Fibroblast of upper back skin (primary cell): ENCODE measurements around the gene ALDH2.
"Not testable (repeated sequence)": the region's sequence is repeated elsewhere in the genome, so short reads cannot be mapped to it uniquely, and the experiment has no call there.

ENCODE experiments used
- DNase-seq: peaks from one replicate; pipeline ENCODE4 v3.0.0-alpha.2; 2013

Gene ALDH2

DNA sequence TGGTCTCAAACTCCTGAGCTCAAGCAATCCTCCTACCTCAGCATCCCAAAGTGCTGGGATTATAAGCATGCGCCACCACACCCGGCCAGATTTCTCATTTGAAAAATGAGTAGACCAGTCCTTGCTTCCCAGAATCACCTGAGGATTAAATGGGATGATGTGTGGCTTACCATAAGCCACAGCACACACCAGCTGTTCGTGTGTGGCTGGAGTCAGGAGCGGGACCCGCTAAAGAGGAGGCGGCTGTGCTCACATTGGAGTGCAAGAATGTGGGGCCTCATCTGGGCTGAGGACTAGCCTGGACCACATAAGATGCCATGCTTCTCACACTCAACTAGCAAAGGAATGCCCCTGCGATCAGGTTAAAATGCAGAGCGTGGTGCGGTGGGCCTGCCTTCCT is 6.7 kb upstream of the ALDH2 start:
- DNase-seq: no peak

DNA sequence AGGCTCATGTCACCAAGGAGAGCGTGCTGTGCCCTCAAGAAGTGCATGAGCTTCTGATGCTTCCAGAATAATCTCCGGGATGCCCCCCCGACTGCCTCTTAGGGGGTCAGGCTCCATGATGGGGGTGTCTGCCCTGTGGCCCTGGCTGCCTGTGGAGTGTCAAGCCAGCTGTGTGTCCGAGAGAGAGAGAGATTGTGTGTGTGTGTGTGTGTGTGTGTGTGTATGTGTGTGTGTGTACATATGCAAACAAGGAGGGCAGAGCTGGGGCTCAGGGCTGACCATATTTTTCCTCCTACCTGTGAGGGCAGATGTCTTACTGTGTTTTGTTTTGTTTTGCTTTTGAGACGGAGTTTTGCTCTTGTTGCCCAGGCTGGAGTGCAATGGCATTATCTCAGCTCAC is 5.6 kb upstream of the ALDH2 start:
- DNase-seq: no peak

DNA sequence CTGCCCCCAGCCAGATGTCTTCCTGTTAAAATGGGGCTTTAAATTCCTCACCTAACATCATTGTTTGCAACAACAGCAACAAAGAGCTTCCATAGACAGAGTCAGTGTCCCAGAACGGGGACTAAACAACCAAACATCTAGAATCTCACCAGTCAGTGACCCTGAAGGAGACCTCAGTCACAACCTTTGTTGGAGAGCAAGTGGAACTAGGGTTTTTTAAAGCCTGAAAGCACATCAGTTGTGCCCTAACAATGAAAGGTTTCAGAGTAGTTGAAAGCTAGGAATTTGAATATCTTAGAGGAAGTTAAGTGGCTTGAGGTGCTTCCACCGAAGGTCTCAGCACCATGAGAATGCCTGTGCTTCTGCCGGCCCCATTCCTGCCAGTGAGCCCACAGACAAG is 5.0 kb upstream of the ALDH2 start:
- no peak for DNase-seq

DNA sequence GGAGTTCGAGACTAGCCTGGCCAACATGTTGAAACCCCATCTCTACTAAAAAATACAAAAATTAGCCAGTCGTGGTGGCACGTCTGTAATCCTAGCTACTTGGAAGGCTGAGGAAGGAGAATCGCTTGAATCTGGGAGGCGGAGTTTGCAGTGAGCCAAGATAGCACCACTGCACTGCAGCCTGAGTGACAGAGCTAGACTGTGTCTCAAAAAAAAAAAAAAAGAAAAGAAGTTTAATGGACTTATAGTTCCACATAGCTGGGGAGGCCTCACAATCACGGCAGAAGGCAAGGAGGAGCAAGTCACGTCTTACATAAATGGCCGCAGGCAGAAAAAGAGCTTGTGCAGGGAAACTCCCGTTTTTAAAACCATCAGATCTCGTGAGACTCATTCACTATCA is 3.2 kb upstream of the ALDH2 start:
- DNase-seq: not testable (repeated sequence)

GRCh38 chr12:111764120-111764821 is 2.5 kb upstream of the ALDH2 start:
- no peak for DNase-seq

DNA sequence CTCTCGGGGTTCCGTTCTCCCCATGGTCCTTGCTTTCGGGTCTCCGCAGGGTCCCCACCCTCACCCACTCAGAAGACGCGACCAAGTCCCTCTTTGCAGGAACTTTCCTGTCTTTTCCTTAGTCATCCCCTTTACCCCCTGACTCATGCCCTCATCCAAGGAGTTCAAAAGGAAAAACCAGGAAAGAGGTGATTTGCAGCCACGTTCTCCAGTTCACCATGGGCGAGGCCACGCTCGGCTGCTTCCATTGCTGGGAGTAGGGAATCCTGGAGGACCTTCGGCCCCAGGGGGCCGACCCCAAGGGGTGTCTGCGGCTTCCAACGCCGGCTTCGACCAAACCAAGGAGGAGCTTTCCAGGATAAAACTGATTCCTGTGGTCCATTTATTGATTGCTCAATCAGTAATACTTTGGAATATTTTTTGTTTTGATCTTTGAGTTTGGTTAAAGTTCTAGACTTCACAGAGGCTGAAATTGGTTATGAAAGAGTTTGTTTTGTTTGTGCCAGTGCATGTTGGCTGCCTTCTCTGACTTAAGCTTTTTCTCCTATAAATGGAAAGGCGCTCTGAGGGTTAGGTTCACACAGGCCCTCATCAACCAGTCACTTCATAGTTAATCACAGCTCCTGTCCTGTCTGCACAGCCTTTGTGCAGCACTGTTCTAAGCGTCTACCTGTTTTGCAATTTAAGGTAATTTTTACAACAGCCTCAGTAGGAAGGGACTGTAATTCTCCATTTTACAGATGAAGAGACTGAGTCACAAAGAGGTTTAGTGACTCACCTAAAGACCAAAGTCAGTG is 827 bp downstream of the ALDH2 start:
- DNase-seq: peak; percentile 30

DNA sequence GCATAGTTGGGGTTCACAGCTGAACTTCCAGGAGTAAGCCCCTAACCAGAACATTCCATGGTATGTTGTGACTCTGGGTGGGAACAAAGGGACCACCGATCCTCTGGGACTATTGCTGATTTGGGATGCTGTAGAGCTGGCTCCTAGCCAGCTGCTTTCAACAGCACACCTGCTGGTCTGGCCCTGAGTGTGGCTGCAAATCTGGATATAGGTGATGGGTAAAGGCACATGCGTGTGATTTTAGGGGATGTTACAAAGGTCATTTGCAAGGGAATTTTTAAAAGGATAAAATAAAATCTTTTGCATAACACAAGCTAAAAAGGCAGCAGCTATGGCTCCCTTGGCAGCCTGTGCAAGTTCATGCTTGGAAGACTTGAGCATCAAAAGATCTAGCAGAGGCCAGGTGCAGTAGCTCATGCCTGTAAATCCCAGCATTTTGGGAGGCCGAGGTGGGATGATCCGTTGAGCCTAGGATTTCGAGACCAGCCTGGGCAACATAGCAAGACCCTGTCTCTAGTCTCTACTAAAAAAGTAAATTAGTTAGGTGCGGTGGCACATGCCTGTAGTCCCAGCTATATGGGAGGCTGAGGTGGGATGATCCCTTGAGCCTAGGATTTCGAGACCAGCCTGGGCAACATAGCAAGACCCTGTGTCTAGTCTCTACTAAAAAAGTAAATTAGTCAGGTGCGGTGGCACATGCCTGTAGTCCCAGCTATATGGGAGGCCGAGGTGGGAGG is 1.6 kb downstream of the ALDH2 start:
- DNase-seq: no peak

DNA sequence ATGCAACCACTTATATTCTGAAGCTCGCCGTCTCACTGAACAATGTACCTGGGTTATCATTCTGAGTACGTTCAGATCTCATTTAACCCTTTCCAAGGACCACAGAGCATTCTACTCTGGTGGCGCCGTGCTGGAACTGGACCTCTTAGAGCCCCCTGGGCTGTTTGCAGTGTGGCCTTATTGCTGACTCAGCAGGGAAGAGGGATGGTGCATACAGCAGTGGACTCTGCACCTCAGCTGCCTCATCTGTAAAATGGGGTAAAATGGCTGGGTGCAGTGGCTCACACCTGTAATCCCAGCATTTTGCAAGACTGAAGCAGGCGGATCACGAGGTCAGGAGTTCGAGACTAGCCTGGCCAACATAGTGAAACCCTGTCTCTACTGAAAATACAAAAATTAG is 2.9 kb downstream of the ALDH2 start:
- no peak for DNase-seq

DNA sequence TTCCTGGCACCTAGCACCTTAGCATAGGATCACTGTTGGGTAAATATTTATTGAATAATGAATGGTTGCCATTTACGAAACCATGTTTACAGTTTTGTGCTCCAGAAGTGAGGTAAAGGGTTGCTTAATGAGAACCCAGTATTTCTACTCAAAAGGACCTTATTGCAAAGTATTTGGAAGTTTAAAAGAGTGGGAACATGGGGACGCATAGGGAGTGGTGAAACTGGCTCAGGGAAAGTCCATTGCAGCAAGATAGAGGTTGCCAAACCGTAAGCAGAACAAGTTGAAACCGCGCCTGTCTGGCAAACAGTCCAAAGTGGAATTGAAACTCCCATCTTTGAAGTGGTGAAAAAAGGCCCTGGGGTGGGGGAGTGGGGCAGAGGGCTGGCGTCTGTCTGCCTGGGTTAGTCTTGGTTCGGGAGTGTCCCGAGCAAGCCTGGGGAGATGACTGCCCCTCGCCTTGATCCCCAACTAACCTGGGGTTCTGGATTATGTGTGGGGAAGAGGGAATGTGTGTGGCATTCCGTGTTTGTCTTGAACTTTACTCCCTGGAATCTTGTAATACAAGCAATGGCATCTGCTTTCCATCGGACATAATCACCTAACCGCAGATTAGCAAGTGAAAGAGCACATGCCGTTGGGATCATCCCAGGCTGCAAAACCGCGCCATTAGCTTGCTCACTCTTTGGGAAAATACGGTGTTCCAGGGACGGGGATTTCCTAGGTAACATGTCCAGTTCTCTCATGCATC is 7.2 kb downstream of the ALDH2 start:
- DNase-seq: peak; percentile 83

DNA sequence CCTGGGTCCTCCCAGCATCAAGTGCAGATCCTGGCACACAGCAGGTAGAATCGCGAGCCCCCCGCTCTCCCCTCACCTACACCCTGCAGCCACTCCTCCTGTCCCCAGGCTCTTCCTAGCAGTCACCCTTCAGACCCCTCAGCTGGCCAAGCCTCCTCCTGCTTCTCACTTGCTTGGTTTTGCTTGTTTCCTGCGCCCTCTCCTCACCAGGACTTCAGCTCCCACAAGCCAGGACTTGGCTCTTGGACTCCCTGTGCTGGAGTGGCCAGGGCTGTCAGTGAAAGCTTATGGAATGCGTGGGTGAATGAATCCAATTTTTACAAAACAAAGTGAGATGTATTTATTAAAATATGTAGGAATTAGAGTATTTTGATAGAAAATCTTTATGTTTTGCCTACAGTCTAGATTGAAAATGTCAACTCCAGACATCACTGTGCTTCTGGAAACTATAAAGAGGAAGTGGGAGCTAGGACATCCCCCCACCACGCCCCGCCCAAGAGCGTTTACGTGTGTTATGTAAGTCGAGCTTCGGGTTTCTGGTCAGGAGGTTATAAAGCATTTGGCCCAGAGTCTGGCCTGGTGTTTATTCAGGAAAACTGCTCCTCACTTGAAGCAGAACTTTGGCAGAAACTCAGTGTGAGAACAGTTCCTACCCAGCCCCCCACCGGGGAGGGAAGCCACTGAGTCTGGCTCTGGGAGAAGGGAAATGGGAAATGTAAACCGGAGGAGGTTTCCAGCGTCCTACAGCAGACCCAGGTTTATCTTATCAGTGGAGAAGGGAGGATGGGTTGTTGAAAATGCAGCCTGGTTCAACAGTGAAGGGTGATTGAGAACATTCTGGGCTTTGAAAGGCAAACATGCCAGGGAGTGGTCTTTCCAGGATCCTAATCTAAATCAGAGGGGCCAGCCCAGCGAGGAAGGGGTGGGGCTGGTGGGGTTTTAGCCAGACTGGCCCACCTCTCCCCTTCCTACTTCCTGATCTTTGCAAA is 8.8 kb downstream of the ALDH2 start:
- peak; percentile 62 for DNase-seq

DNA sequence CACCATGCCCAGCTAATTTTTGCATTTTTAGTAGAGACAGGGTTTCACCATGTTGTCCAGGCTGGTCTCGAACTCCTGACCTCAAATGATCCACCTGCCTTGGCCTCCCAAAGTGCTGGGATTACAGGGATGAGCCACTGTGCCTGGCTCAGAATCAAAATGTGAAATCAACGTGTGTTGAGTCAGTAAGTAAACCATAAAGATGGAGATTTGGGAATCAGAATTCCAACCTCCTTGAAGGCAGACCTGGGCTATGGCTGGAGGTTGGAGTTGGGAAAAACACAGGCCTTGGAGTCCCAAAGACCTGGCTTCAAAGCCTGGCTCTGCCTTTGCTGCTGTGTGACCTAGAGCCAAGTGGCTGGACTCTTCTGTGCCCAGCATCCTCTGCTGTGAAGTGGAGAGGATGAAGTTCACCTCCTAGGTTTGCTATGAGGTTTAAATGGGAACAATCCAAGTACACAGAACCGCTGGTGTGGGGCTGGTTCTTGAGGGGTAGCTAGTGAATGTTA is 10.2 kb downstream of the ALDH2 start:
- DNase-seq: no peak

- DNase-seq: no peak
Measured at GRCh38 chr12:111777345-111778045, 10.8 kb downstream of the ALDH2 start.

- DNase-seq: no peak
Measured at GRCh38 chr12:111780166-111780565, 13.4 kb downstream of the ALDH2 start.

GRCh38 chr12:111780615-111781014 is 13.9 kb downstream of the ALDH2 start:
- DNase-seq: no peak

- no peak for DNase-seq
Measured at GRCh38 chr12:111781085-111781658, 14.4 kb downstream of the ALDH2 start.

GRCh38 chr12:111783046-111783445 is 16.3 kb downstream of the ALDH2 start:
- no peak for DNase-seq

DNA sequence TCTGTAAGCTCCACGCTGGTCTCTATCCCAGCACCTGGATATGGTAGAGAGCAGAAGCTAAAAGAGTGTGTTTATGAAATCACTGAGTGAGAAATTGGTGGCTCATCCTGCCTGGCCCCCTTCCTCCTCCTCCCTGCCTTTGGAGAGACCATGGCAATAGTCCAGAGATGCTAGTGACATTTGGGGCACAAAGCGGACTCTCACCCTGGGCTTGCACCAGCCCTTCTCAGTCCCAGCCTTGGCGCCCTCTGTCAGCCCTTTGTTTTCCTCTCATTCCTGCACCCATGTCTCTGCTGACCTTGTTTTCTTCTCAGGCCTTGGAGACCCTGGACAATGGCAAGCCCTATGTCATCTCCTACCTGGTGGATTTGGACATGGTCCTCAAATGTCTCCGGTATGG is 18.2 kb downstream of the ALDH2 start:
- DNase-seq: no peak

GRCh38 chr12:111785651-111786050 is 18.9 kb downstream of the ALDH2 start:
- no peak for DNase-seq

- DNase-seq: peak; percentile 63
Measured at GRCh38 chr12:111788178-111788654, 21.5 kb downstream of the ALDH2 start.

DNA sequence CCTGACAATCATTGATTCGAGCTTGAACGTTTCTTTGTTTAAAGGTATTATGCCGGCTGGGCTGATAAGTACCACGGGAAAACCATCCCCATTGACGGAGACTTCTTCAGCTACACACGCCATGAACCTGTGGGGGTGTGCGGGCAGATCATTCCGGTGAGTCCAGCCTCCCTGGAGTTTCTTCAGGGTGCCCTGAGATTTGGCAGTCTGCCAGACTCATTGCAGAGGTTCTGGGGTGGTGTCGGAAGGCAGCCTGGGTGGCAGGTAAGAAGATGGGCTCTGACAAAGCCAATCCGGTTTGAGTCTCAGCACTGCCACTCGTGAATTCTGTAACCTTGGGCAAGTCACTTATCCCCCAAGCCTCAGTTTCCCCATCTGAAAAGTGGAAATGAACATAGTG is 23.0 kb downstream of the ALDH2 start:
- DNase-seq: no peak
